Neural progenitor cell (in vitro differentiated cells): ENCODE data around the gene CARD11. TPM values are rescaled to one million over a fixed set of nuclear protein-coding genes. Genes with fewer than 3 reads are reported as not detected.
A peak's percentile ranks its signal among the peaks of the same experiment; 100 is the strongest.

ENCODE experiments used
- DNase-seq: peaks from one replicate; pipeline ENCODE4 v3.0.0-alpha.2; 2016; ENCODE audit warnings: low spot score
- H2AFZ ChIP-seq: fragments of 200-600 bp; sonication (generic); replicated peaks from 2 replicates; pipeline ENCODE4 v1.6.1; 2016; ENCODE audit warnings: antibody characterized with exemption
- H3F3A ChIP-seq: fragments of 200-600 bp; sonication (generic); 2 replicates; pipeline ENCODE4 v1.6.1; 2016; ENCODE audit warnings: antibody characterized with exemption, low read depth
- H3K27ac ChIP-seq: fragments of 200-600 bp; sonication (generic); 2 replicates; pipeline ENCODE4 v1.5.1; 2016; ENCODE audit warnings: mild to moderate bottlenecking
- H3K27me3 ChIP-seq: fragments of 200-600 bp; sonication (generic); 2 replicates; pipeline ENCODE4 v1.6.1; 2016; ENCODE audit warnings: mild to moderate bottlenecking, moderate library complexity
- H3K36me3 ChIP-seq: fragments of 200-600 bp; sonication (generic); 2 replicates; pipeline ENCODE4 v1.5.1; 2016
- H3K4me1 ChIP-seq: fragments of 200-600 bp; sonication (generic); 2 replicates; pipeline ENCODE4 v1.6.1; 2016; ENCODE audit warnings: mixed run types
- H3K4me2 ChIP-seq: fragments of 200-600 bp; sonication (generic); 2 replicates; pipeline ENCODE4 v1.6.1; 2016
- H3K4me3 ChIP-seq: fragments of 200-600 bp; sonication (generic); 2 replicates; pipeline ENCODE4 v1.5.1; 2016
- H3K79me2 ChIP-seq: fragments of 200-600 bp; sonication (generic); 2 replicates; pipeline ENCODE4 v1.6.1; 2016; ENCODE audit warnings: low read depth
- H3K9ac ChIP-seq: fragments of 200-600 bp; sonication (generic); 2 replicates; pipeline ENCODE4 v1.6.1; 2016
- H3K9me3 ChIP-seq: fragments of 200-600 bp; sonication (generic); 2 replicates; pipeline ENCODE4 v1.5.1; 2016; ENCODE audit warnings: low read depth
- H4K20me1 ChIP-seq: fragments of 200-600 bp; sonication (generic); 2 replicates; pipeline ENCODE4 v1.6.1; 2016; ENCODE audit warnings: low read depth
- H3K27ac Mint-ChIP-seq: 3 replicates; pipeline ENCODE4 v1.8.0; 2021; ENCODE audit warnings: mixed read lengths
- H3K27me3 Mint-ChIP-seq: 2 replicates; pipeline ENCODE4 v1.8.0; 2022; ENCODE audit warnings: low read depth, mild to moderate bottlenecking, inconsistent platforms, moderate library complexity, mixed read lengths; ENCODE audit not compliant: insufficient read depth
- H3K36me3 Mint-ChIP-seq: 3 replicates; pipeline ENCODE4 v1.8.0; 2021; ENCODE audit warnings: mixed read lengths
- H3K4me1 Mint-ChIP-seq: 3 replicates; pipeline ENCODE4 v1.8.0; 2021; ENCODE audit warnings: mixed read lengths
- H3K4me3 Mint-ChIP-seq: 3 replicates; pipeline ENCODE4 v1.8.0; 2021; ENCODE audit warnings: mild to moderate bottlenecking, moderate library complexity, mixed read lengths
- H3K9me3 Mint-ChIP-seq: 3 replicates; pipeline ENCODE4 v1.8.0; 2020; ENCODE audit warnings: mixed read lengths
- EZH2 ChIP-seq: fragments of 200-600 bp; sonication (generic); IDR thresholded peaks from 2 replicates; pipeline ENCODE4 v1.6.1; 2017; ENCODE audit warnings: antibody characterized with exemption, mild to moderate bottlenecking, moderate library complexity
- EZH2phosphoT487 ChIP-seq: fragments of 200-600 bp; sonication (generic); IDR thresholded peaks from 2 replicates; pipeline ENCODE4 v1.6.1; 2017; ENCODE audit warnings: antibody characterized with exemption
- total RNA-seq: library from RNA; depleted of rRNA; stranded (reverse); fragments of >200 nt; gene quantifications from 2 replicates; pipeline ENCODE4 v1.2.3, GENCODE V29; 2015; ENCODE audit warnings: low replicate concordance
- TF ChIP-seq, protein P1 (sequence below): fragments of 200-600 bp; sonication (generic); IDR thresholded peaks from 2 replicates; pipeline ENCODE4 v1.5.1; 2017; ENCODE audit warnings: antibody characterized with exemption, mild to moderate bottlenecking

The CARD11 gene
- total RNA-seq, 1 donor from 2014 or later = 0.75 TPM

DNA sequence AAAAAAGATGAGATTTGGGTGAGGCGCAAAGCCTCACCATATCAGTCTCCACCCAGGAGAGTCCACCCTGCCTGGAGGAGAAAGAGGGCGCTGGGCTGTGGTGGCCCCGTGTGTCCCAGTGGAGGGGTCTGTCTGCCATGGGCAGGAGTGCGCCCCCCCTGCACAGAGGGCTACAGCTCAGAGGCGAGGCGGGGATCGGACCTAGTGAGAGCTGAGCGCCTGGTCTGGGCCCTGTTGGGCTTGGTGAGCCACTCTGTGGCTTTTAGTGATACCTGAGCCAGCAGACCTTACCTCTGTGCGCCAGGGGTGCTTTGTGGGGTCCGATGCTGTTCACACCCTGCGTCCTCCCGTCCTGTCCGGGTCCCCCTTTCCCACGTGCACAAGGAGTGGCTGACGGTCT, 173.7 kb downstream of the CARD11 start:
- Mint-ChIP-seq H3K27me3 (peaks cover 15% of the 10 kb centered on the region), H3K36me3 (no peaks in the 10 kb centered on the region), H3K4me1 (peaks cover 33% of the 10 kb centered on the region), H3K27ac (peak overlapping the region; percentile 94), H3K9me3 (no peaks in the 10 kb centered on the region), H3K4me3 (no peak overlapping the region)
- Histone ChIP-seq H3K4me2 (no peak overlapping the region), H3K4me3 (no peak overlapping the region), H3K79me2 (no peaks in the 10 kb centered on the region), H3K27me3 (no peaks in the 10 kb centered on the region), H3K36me3 (no peaks in the 10 kb centered on the region), H3K27ac (no peak overlapping the region), H4K20me1 (no peaks in the 10 kb centered on the region), H3K9ac (no peak overlapping the region), H3K4me1 (peaks cover 6% of the 10 kb centered on the region), H2AFZ (peak overlapping the region; percentile 100), H3F3A (no peaks in the 10 kb centered on the region), H3K9me3 (no peaks in the 10 kb centered on the region)
- no peak for DNase-seq
- TF ChIP-seq EZH2phosphoT487 = no peak
- TF ChIP-seq, protein P1, sequence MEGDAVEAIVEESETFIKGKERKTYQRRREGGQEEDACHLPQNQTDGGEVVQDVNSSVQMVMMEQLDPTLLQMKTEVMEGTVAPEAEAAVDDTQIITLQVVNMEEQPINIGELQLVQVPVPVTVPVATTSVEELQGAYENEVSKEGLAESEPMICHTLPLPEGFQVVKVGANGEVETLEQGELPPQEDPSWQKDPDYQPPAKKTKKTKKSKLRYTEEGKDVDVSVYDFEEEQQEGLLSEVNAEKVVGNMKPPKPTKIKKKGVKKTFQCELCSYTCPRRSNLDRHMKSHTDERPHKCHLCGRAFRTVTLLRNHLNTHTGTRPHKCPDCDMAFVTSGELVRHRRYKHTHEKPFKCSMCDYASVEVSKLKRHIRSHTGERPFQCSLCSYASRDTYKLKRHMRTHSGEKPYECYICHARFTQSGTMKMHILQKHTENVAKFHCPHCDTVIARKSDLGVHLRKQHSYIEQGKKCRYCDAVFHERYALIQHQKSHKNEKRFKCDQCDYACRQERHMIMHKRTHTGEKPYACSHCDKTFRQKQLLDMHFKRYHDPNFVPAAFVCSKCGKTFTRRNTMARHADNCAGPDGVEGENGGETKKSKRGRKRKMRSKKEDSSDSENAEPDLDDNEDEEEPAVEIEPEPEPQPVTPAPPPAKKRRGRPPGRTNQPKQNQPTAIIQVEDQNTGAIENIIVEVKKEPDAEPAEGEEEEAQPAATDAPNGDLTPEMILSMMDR = no peak
- no peak for TF ChIP-seq EZH2

DNA sequence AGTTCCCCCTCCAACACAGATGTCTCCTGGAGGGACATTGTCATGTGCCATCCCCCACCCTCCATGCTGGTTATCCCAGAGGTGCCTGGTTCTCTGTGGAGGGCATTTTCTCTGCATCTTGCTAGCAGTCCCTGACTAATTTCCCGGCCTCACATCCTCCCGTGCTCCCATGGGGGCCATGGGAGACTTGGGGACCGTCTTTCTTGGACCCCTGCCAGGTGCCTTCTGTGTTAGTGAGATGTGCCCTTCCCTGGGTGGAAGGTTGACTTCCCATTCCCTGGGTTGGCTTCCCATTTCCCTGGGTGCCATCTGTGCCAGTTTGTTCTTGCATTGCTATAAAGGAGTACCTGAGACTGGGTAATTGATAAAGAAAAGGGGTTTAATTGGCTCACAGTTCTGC, 177.1 kb downstream of the CARD11 start:
- Histone ChIP-seq H3K9me3 (no peaks in the 10 kb centered on the region), H3F3A (no peaks in the 10 kb centered on the region), H3K27ac (no peak overlapping the region), H3K4me2 (no peak overlapping the region), H3K4me3 (no peak overlapping the region), H3K79me2 (no peaks in the 10 kb centered on the region), H3K9ac (no peak overlapping the region), H3K36me3 (no peaks in the 10 kb centered on the region), H4K20me1 (no peaks in the 10 kb centered on the region), H2AFZ (no peak overlapping the region), H3K27me3 (no peaks in the 10 kb centered on the region), H3K4me1 (peaks cover 6% of the 10 kb centered on the region)
- peaks cover 11% of the 10 kb centered on the region for H3K27me3 Mint-ChIP-seq
- no peak overlapping the region for H3K27ac Mint-ChIP-seq
- no peaks in the 10 kb centered on the region for H3K9me3 Mint-ChIP-seq
- no peak overlapping the region for H3K4me3 Mint-ChIP-seq
- no peak for TF ChIP-seq EZH2
- TF ChIP-seq, protein P1 = no peak
- TF ChIP-seq EZH2phosphoT487 = no peak
- peaks cover 24% of the 10 kb centered on the region for H3K4me1 Mint-ChIP-seq
- DNase-seq = no peak
- H3K36me3 Mint-ChIP-seq = no peaks in the 10 kb centered on the region

DNA sequence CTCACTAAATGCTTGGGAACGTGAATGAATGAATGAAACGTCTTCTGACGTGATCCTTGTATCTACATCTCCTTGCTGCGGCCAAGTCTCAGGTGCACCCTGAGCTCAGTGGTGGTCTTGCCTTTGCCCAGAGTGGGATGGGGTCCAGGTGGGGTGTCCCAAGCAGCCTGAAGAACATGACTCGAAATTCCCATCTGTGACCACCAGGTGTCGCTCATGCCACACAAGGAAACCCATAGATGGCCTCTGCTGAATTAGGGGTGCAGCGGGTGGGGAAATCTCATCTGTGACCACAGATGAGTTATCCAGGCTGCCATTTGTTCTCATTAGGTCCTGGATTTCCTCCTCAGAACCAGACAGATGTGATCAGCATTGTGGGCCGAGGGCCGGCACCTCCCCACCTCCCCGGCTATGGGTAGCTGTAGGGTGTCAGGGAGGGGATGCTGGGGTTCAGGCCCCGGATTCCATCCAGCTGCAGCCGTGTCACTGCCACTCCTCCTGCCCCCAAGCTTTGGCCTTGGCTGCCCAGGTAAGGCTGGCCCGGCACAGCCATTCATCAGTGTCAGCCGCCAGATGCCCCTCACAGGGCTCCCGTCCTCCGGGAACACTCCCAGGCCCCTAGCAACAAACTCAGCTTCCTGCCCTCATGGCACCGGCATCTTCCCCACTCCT, 178.5 kb downstream of the CARD11 start:
- H4K20me1 ChIP-seq = no peaks in the 10 kb centered on the region
- H3K9ac ChIP-seq = no peak overlapping the region
- H3K4me1 ChIP-seq = no peaks in the 10 kb centered on the region
- H3K27ac ChIP-seq = no peak overlapping the region
- H3K36me3 Mint-ChIP-seq = no peaks in the 10 kb centered on the region
- no peaks in the 10 kb centered on the region for H3K36me3 ChIP-seq
- no peak overlapping the region for H3K4me3 ChIP-seq
- no peak overlapping the region for H2AFZ ChIP-seq
- no peak overlapping the region for H3K27ac Mint-ChIP-seq
- TF ChIP-seq EZH2 (no peak), EZH2phosphoT487 (no peak)
- TF ChIP-seq, protein P1 = peak; percentile 97
- no peaks in the 10 kb centered on the region for H3K79me2 ChIP-seq
- peaks cover 21% of the 10 kb centered on the region for H3K4me1 Mint-ChIP-seq
- H3F3A ChIP-seq = peaks cover 4% of the 10 kb centered on the region
- DNase-seq = peak; percentile 79
- no peak overlapping the region for H3K4me2 ChIP-seq
- no peaks in the 10 kb centered on the region for H3K9me3 Mint-ChIP-seq
- peaks cover 11% of the 10 kb centered on the region for H3K27me3 Mint-ChIP-seq
- H3K9me3 ChIP-seq = no peaks in the 10 kb centered on the region
- no peak overlapping the region for H3K4me3 Mint-ChIP-seq
- no peaks in the 10 kb centered on the region for H3K27me3 ChIP-seq
